ENCODE data around the gene FRG2.
"Not testable (repeated sequence)": the region's sequence is repeated elsewhere in the genome, so short reads cannot be mapped to it uniquely, and the experiment has no call there.

DNA sequence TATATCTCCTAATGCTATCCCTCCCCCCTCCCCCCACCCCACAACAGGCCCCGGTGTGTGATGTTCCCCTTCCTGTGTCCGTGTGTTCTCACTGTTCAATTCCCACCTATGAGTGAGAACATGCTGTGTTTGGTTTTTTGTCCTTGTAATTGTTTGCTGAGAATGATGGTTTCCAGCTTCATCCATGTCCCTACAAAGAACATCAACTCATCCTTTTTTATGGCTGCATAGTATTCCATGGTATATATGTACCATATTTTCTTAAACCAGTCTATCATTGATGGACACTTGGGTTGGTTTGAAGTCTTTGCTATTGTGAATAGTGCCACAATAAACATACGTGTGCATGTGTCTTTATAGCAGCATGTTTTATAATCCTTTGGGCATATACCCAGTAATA is 37.1 kb downstream of the FRG2 start:
- not testable (repeated sequence) for TF ChIP-seq ZNF274 (IDR thresholded peaks at IDR 0.05; ENCODE audit: low read depth, low read length); YY1 (IDR thresholded peaks at IDR 0.05; ENCODE audit: insufficient read depth, insufficient read length); SUZ12 (IDR thresholded peaks at IDR 0.05; ENCODE audit: extremely low read depth, insufficient read depth, insufficient read length)

Measured in NT2/D1 (cell line).